GM12878 (cell line): ENCODE results near the gene DIAPH1.

ENCODE experiments used
- EP300 ChIP-seq, 2 experiments: fragments of 150-350 bp in 1 of 2; IDR thresholded peaks; 2 replicates each; pipeline ENCODE4 v1.6.1; 2011 to 2012; ENCODE audit warnings: low read depth in 2 of 2, low read length in 2 of 2, borderline replicate concordance in 1 of 2, improper control_type of control experiment in 1 of 2, inconsistent platforms in 1 of 2; ENCODE audit not compliant: control insufficient read depth in 1 of 2
- FOXM1 ChIP-seq: IDR thresholded peaks from 2 replicates; pipeline ENCODE4 v1.6.1; 2012; ENCODE audit warnings: low read depth, mild to moderate bottlenecking, inconsistent platforms, low read length, moderate library complexity
- GABPA ChIP-seq: IDR thresholded peaks from 2 replicates; pipeline ENCODE4 v1.6.1; 2014; ENCODE audit warnings: antibody characterized with exemption, low read depth, mild to moderate bottlenecking, inconsistent platforms
- HDAC2 ChIP-seq: fragments of 200-600 bp; sonication (generic); IDR thresholded peaks from 2 replicates; pipeline ENCODE4 v1.6.1; 2017
- NFIC ChIP-seq: IDR thresholded peaks from 2 replicates; pipeline ENCODE4 v1.6.1; 2012; ENCODE audit warnings: low read depth, mild to moderate bottlenecking, inconsistent platforms, low read length, moderate library complexity
- PKNOX1 ChIP-seq: fragments of 450-650 bp; IDR thresholded peaks from 2 replicates; pipeline ENCODE4 v1.6.1; 2016; ENCODE audit warnings: mild to moderate bottlenecking
- RAD21 ChIP-seq: IDR thresholded peaks from 2 replicates; pipeline ENCODE4 v1.6.1; 2011; ENCODE audit warnings: mild to moderate bottlenecking, low read depth, low read length, moderate library complexity; ENCODE audit not compliant: insufficient read depth
- STAT3 ChIP-seq: IDR thresholded peaks from 2 replicates; pipeline ENCODE4 v1.6.1; 2011; ENCODE audit warnings: low read depth, low read length, improper control_type of control experiment
- TF ChIP-seq, protein P1 (sequence below), 3 experiments: IDR thresholded peaks in 2 of 3; conservative IDR thresholded peaks in 1 of 3; 2 replicates each; pipeline ENCODE4 v1.5.1; 2011; ENCODE audit warnings: low read depth in 3 of 3, low read length in 3 of 3, mild to moderate bottlenecking in 3 of 3, control low read depth in 2 of 3, moderate library complexity in 2 of 3, inconsistent platforms in 1 of 3, mixed read lengths in 1 of 3; ENCODE audit not compliant: control insufficient read depth in 2 of 3, insufficient read depth in 1 of 3; ENCODE audit errors: extremely low read depth in 1 of 3
- TF ChIP-seq, protein P2 (sequence below): IDR thresholded peaks from 2 replicates; pipeline ENCODE4 v1.6.1; 2011; ENCODE audit warnings: low read depth, mild to moderate bottlenecking, low read length, moderate library complexity, borderline replicate concordance; ENCODE audit errors: extremely low read depth

DNA sequence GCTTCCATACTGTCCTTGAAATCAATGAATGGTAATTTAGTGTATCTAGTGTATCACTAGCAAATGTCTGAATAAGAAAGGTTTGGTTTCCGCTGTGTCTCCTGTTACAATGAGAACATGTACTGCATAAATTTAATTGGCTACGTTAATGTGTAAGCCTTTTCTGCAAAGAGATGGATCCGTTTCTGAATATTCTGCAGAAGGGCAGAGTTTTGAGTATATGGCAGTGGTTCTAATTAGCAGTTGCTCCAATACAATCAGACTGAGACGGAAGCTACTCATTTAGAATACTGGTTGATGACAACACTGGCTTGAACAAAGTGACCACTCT, 134.5 kb downstream of the DIAPH1 start:
- TF ChIP-seq GABPA (no peak), NFIC (no peak), HDAC2 (no peak), RAD21 (no peak), FOXM1 (peak; percentile 23; the same call in 1 of the 2 replicates), EP300 (IDR thresholded peaks at IDR 0.05; ENCODE audit: borderline replicate concordance in 1 of 2, control insufficient read depth in 1 of 2, low read depth in 2 of 2, low read length in 2 of 2) (no peak), PKNOX1 (no peak), STAT3 (no peak)
- TF ChIP-seq, protein P1, sequence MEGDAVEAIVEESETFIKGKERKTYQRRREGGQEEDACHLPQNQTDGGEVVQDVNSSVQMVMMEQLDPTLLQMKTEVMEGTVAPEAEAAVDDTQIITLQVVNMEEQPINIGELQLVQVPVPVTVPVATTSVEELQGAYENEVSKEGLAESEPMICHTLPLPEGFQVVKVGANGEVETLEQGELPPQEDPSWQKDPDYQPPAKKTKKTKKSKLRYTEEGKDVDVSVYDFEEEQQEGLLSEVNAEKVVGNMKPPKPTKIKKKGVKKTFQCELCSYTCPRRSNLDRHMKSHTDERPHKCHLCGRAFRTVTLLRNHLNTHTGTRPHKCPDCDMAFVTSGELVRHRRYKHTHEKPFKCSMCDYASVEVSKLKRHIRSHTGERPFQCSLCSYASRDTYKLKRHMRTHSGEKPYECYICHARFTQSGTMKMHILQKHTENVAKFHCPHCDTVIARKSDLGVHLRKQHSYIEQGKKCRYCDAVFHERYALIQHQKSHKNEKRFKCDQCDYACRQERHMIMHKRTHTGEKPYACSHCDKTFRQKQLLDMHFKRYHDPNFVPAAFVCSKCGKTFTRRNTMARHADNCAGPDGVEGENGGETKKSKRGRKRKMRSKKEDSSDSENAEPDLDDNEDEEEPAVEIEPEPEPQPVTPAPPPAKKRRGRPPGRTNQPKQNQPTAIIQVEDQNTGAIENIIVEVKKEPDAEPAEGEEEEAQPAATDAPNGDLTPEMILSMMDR (IDR thresholded peaks at IDR 0.05 in 2 of 3, conservative IDR thresholded peaks at IDR 0.05 in 1 of 3; ENCODE audit: control insufficient read depth in 2 of 3, extremely low read depth in 1 of 3, insufficient read depth in 1 of 3, low read depth in 3 of 3, low read length in 3 of 3) = no peak
- TF ChIP-seq, protein P2, sequence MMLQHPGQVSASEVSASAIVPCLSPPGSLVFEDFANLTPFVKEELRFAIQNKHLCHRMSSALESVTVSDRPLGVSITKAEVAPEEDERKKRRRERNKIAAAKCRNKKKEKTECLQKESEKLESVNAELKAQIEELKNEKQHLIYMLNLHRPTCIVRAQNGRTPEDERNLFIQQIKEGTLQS = no peak
